DND-41 (cell line): ENCODE results near the gene ERC1.

ENCODE experiments used
- EZH2 ChIP-seq: IDR thresholded peaks from 3 replicates; pipeline ENCODE4 v1.6.1; 2012; ENCODE audit warnings: borderline replicate concordance, low read depth, mild to moderate bottlenecking, moderate library complexity, low read length, inconsistent platforms; ENCODE audit not compliant: severe bottlenecking
- TF ChIP-seq, protein P1 (sequence below): IDR thresholded peaks from 2 replicates; pipeline ENCODE4 v1.5.1; 2012; ENCODE audit warnings: borderline replicate concordance, low read length, moderate library complexity, mild to moderate bottlenecking; ENCODE audit not compliant: poor library complexity, severe bottlenecking; ENCODE audit errors: extremely low read depth

DNA sequence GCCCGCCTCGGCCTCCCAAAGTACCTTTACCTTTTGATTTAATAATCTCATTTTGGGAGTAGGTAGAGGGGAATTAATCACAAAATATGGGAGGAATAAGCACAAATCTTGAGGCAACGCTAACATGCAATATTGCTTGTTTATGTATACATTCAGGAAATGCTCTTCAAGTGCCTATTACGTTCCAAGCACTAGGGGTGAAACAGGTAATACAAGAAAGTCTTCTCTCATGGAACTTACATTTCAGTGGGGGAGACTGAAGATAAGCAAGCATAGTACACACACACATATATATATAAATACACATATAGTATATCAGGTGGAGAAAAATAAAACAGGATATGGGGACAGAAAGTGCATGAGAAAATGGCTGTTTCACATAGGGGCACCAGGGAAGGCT is 19.0 kb upstream of the ERC1 start:
- TF ChIP-seq, protein P1, sequence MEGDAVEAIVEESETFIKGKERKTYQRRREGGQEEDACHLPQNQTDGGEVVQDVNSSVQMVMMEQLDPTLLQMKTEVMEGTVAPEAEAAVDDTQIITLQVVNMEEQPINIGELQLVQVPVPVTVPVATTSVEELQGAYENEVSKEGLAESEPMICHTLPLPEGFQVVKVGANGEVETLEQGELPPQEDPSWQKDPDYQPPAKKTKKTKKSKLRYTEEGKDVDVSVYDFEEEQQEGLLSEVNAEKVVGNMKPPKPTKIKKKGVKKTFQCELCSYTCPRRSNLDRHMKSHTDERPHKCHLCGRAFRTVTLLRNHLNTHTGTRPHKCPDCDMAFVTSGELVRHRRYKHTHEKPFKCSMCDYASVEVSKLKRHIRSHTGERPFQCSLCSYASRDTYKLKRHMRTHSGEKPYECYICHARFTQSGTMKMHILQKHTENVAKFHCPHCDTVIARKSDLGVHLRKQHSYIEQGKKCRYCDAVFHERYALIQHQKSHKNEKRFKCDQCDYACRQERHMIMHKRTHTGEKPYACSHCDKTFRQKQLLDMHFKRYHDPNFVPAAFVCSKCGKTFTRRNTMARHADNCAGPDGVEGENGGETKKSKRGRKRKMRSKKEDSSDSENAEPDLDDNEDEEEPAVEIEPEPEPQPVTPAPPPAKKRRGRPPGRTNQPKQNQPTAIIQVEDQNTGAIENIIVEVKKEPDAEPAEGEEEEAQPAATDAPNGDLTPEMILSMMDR, result no peak
- TF ChIP-seq EZH2, result no peak
